ENCODE results near the gene DGKD.

- TF ChIP-seq CTCF (IDR thresholded peaks at IDR 0.05) (no peak), POLR2A (IDR thresholded peaks at IDR 0.05) (no peak)
Measured at GRCh38 chr2:233503947-233504637, 149.8 kb downstream of the DGKD start.
